HG02610 (cell line): Measurements from ENCODE around the gene FKBP5.
"Not testable (repeated sequence)": the region's sequence is repeated elsewhere in the genome, so short reads cannot be mapped to it uniquely, and the experiment has no call there.

Experiments
- ATAC-seq: cut with Tn5 transposase; IDR thresholded peaks from one replicate; pipeline ENCODE4 v1.9.1; 2021; ENCODE audit warnings: mild to moderate bottlenecking, moderate library complexity; ENCODE audit not compliant: unreplicated experiment

The FKBP5 gene

GRCh38 chr6:35553315-35553714 lies 135.4 kb downstream of the FKBP5 start:
- no peak for ATAC-seq

GRCh38 chr6:35552285-35552917 lies 136.3 kb downstream of the FKBP5 start:
- no peak for ATAC-seq

- no peak for ATAC-seq
These were observed 138.3 kb downstream of the FKBP5 start for GRCh38 chr6:35550437-35550836.

- ATAC-seq = no peak
These were observed 141.0 kb downstream of the FKBP5 start for GRCh38 chr6:35547676-35548075.

- ATAC-seq = no peak
These were observed 143.8 kb downstream of the FKBP5 start for GRCh38 chr6:35544769-35545361.

- no peak for ATAC-seq
These were observed 145.1 kb downstream of the FKBP5 start for GRCh38 chr6:35543459-35544193.

GRCh38 chr6:35541836-35542235 lies 146.9 kb downstream of the FKBP5 start:
- no peak for ATAC-seq

- no peak for ATAC-seq
These were observed 149.5 kb downstream of the FKBP5 start for GRCh38 chr6:35539223-35539622.

GRCh38 chr6:35535847-35536246 lies 152.9 kb downstream of the FKBP5 start:
- not testable (repeated sequence) for ATAC-seq

GRCh38 chr6:35534407-35535170 lies 154.1 kb downstream of the FKBP5 start:
- no peak for ATAC-seq

- ATAC-seq = no peak
These were observed 154.7 kb downstream of the FKBP5 start for GRCh38 chr6:35533981-35534380.

- ATAC-seq = no peak
These were observed 156.6 kb downstream of the FKBP5 start for GRCh38 chr6:35532126-35532525.

GRCh38 chr6:35524380-35525020 lies 164.2 kb downstream of the FKBP5 start:
- ATAC-seq = no peak
